Measurements from ENCODE around the gene KCNJ1. TPM values are rescaled to one million over a fixed set of nuclear protein-coding genes. Genes with fewer than 3 reads are reported as not detected.

Gene KCNJ1
- total RNA-seq, 1 donor from 2014 or later, result not detected

DNA sequence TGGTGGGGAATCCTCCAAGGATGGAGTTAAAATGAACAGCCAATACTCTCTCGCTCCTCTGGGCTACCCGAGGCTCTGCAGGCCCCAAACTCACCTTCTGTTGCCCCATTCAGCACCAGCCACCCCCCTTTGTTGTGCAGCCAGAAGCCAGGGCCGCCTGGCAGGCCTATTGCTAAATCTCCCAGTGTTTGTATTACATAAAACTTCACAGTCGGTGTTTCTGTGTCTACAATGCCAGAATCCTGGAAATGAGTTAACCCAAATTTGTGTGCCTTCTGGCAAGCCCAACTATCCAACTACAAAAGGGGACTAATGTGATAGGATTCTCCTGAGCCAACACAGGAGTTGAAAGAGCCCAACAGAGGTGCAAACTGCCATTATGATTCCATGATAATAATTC lies 33.4 kb upstream of the KCNJ1 start:
- no peak for DNase-seq (ENCODE audit: low spot score, unreplicated experiment)
- Mint-ChIP-seq H3K27ac (no peak overlapping the region), H3K4me1 (ENCODE audit: low read depth) (peaks cover 14% of the 10 kb centered on the region), H3K9me3 (ENCODE audit: low read depth) (no peaks in the 10 kb centered on the region), H3K27me3 (peaks cover 77% of the 10 kb centered on the region), H3K36me3 (ENCODE audit: insufficient read depth) (no peaks in the 10 kb centered on the region), H3K4me3 (ENCODE audit: low read depth) (no peak overlapping the region)
- TF ChIP-seq CTCF (IDR thresholded peaks at IDR 0.05; ENCODE audit: unreplicated experiment), result no peak

DNA sequence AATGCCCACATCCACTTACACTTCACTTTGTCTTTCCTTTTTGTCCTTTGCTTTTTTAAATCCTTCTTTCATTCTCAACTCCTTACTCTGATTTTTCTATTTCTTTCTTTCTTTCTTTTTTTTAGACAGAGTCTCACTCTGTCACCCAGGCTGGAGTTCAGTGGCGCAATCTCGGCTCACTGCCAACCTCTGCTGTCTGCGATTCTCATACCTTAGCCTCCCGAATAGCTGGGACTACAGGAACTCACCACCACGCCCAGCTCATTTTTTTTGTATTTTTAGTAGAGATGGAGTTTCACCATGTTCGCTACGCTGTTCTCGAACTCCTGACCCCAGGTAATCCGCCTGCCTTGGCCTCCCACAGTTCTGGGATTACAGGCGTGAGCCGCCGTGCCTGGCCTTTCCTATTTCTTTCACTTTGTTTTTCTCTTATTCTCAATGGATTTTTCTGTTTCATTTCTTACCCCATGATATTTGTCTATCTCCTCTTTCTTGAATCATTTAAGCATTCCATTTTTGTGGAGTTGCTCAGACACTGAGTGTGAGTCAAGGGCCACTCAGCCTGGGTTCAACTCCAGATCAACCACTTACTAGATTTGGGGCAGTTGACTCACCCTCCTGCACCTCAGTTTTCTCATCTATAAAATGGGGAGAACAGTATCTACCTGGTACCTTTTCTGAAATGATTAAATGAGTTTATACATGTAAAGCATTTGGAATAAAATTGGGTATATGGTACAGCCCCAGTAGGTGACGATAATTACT lies 31.7 kb upstream of the KCNJ1 start:
- H3K27me3 Mint-ChIP-seq, result peaks cover 69% of the 10 kb centered on the region
- H3K36me3 Mint-ChIP-seq (ENCODE audit: insufficient read depth), result no peaks in the 10 kb centered on the region
- H3K27ac Mint-ChIP-seq, result no peak overlapping the region
- no peaks in the 10 kb centered on the region for H3K9me3 Mint-ChIP-seq (ENCODE audit: low read depth)
- no peak overlapping the region for H3K4me3 Mint-ChIP-seq (ENCODE audit: low read depth)
- TF ChIP-seq CTCF (IDR thresholded peaks at IDR 0.05; ENCODE audit: unreplicated experiment), result no peak
- H3K4me1 Mint-ChIP-seq (ENCODE audit: low read depth), result peaks cover 22% of the 10 kb centered on the region
- no peak for DNase-seq (ENCODE audit: low spot score, unreplicated experiment)

DNA sequence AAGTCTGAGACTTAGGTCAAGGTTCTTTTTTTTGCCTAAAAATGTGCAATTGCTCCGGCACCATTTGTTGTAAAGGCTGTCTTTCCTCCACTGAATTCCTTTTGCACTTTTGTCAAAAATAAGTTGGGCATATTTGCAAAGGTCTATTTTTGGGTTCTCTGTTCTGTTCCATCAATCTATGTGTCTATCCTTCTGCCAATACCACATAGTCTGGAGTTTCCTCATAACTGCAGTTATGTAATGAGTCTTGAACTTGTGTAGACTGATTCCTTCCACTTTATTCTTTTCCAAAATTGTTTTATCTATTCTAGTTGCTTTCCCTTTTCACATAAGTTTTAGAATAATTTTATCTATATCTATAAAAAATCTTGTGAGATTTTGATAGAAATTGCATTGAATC lies 30.7 kb upstream of the KCNJ1 start:
- Mint-ChIP-seq H3K4me3 (ENCODE audit: low read depth) (no peak overlapping the region), H3K4me1 (ENCODE audit: low read depth) (peaks cover 25% of the 10 kb centered on the region), H3K9me3 (ENCODE audit: low read depth) (no peaks in the 10 kb centered on the region), H3K27ac (no peak overlapping the region), H3K36me3 (ENCODE audit: insufficient read depth) (no peaks in the 10 kb centered on the region), H3K27me3 (peaks cover 62% of the 10 kb centered on the region)
- no peak for TF ChIP-seq CTCF (IDR thresholded peaks at IDR 0.05; ENCODE audit: unreplicated experiment)
- DNase-seq (ENCODE audit: low spot score, unreplicated experiment), result no peak

DNA sequence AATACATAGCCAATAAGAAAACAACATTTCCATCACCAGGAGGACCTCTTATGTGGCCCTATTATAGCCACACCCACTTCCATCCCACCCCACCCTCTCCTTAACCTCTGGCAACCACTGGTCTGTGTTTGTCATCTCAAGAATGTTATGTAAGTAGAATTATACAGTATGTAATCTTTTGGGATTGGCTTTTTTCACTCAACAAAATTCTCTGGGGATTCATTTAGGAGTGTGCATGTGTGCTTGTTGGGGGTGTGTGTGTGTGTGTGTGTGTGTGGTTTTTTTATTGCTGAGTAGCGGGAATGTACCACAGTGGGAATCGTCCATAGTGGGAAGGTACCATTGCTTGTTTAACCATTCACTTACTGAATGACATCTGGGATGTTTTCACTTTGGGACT lies 29.3 kb upstream of the KCNJ1 start:
- H3K27ac Mint-ChIP-seq, result no peak overlapping the region
- no peak for DNase-seq (ENCODE audit: low spot score, unreplicated experiment)
- peaks cover 60% of the 10 kb centered on the region for H3K27me3 Mint-ChIP-seq
- no peak for TF ChIP-seq CTCF (IDR thresholded peaks at IDR 0.05; ENCODE audit: unreplicated experiment)
- H3K9me3 Mint-ChIP-seq (ENCODE audit: low read depth), result no peaks in the 10 kb centered on the region
- H3K4me1 Mint-ChIP-seq (ENCODE audit: low read depth), result peaks cover 29% of the 10 kb centered on the region
- no peak overlapping the region for H3K4me3 Mint-ChIP-seq (ENCODE audit: low read depth)
- H3K36me3 Mint-ChIP-seq (ENCODE audit: insufficient read depth), result no peaks in the 10 kb centered on the region

- H3K4me1 Mint-ChIP-seq (ENCODE audit: low read depth), result peaks cover 32% of the 10 kb centered on the region
- H3K4me3 Mint-ChIP-seq (ENCODE audit: low read depth), result no peak overlapping the region
- H3K36me3 Mint-ChIP-seq (ENCODE audit: insufficient read depth), result no peaks in the 10 kb centered on the region
- no peak for DNase-seq (ENCODE audit: low spot score, unreplicated experiment)
- peaks cover 57% of the 10 kb centered on the region for H3K27me3 Mint-ChIP-seq
- H3K9me3 Mint-ChIP-seq (ENCODE audit: low read depth), result no peaks in the 10 kb centered on the region
- no peak overlapping the region for H3K27ac Mint-ChIP-seq
- no peak for TF ChIP-seq CTCF (IDR thresholded peaks at IDR 0.05; ENCODE audit: unreplicated experiment)
Observed at GRCh38 chr11:128895526-128895925, 28.4 kb upstream of the KCNJ1 start.
